Astrocyte (in vitro differentiated cells and primary cell): ENCODE results near the gene LILRB2.
"Not testable (repeated sequence)": the region's sequence is repeated elsewhere in the genome, so short reads cannot be mapped to it uniquely, and the experiment has no call there.

Experiments used
- EZH2 ChIP-seq: IDR thresholded peaks from 2 replicates; pipeline ENCODE4 v1.6.1; 2012; ENCODE audit warnings: mild to moderate bottlenecking, low read length, inconsistent platforms; ENCODE audit not compliant: insufficient read depth
- TF ChIP-seq, protein P1 (sequence below): IDR thresholded peaks from 2 replicates; pipeline ENCODE4 v1.5.1; 2011; ENCODE audit warnings: low read depth, mild to moderate bottlenecking, inconsistent platforms, low read length, moderate library complexity; ENCODE audit not compliant: insufficient read depth

DNA sequence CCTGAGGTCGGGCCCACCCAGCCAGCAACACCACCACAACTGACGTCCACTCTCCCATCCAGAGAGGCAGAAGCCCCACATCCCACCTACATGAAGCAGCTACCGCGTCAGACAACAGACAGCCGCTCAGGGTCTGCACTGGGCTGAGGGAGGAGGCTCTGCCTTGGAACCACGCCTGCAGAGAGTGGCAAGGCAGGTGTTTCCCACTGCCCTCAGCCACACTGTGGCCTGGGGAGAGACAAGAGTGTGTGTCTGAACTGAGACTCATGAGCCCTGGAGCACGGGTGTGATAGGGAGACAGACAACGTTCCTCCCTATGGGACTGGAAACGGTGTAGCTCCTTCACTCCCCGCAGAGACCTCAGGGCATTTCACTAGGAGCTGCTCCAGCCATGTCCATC is 5.4 kb upstream of the LILRB2 start:
- TF ChIP-seq, protein P1, sequence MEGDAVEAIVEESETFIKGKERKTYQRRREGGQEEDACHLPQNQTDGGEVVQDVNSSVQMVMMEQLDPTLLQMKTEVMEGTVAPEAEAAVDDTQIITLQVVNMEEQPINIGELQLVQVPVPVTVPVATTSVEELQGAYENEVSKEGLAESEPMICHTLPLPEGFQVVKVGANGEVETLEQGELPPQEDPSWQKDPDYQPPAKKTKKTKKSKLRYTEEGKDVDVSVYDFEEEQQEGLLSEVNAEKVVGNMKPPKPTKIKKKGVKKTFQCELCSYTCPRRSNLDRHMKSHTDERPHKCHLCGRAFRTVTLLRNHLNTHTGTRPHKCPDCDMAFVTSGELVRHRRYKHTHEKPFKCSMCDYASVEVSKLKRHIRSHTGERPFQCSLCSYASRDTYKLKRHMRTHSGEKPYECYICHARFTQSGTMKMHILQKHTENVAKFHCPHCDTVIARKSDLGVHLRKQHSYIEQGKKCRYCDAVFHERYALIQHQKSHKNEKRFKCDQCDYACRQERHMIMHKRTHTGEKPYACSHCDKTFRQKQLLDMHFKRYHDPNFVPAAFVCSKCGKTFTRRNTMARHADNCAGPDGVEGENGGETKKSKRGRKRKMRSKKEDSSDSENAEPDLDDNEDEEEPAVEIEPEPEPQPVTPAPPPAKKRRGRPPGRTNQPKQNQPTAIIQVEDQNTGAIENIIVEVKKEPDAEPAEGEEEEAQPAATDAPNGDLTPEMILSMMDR, result not testable (repeated sequence)
- not testable (repeated sequence) for TF ChIP-seq EZH2
